ENCODE data around the gene PEX12.

DNA sequence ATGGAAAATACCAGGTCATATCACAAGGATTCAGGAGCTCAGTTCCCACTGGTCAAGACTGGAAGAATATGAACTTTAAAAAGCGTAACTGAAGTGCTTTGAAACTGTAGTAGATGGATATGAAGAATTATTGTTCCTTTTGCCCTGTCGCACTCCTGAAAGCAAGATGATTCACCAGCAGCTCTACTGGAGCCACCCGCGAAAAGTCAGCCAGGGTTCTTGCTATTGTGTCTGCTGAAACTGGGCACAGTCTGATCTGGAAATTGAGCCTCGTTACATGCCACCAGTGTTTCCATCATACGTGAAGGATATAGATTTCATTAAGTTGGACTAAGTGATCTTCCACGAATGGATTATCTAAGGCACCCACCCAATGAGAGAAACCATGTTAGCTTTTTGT lies 25.3 kb upstream of the PEX12 start:
- TF ChIP-seq, protein P1, sequence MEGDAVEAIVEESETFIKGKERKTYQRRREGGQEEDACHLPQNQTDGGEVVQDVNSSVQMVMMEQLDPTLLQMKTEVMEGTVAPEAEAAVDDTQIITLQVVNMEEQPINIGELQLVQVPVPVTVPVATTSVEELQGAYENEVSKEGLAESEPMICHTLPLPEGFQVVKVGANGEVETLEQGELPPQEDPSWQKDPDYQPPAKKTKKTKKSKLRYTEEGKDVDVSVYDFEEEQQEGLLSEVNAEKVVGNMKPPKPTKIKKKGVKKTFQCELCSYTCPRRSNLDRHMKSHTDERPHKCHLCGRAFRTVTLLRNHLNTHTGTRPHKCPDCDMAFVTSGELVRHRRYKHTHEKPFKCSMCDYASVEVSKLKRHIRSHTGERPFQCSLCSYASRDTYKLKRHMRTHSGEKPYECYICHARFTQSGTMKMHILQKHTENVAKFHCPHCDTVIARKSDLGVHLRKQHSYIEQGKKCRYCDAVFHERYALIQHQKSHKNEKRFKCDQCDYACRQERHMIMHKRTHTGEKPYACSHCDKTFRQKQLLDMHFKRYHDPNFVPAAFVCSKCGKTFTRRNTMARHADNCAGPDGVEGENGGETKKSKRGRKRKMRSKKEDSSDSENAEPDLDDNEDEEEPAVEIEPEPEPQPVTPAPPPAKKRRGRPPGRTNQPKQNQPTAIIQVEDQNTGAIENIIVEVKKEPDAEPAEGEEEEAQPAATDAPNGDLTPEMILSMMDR (IDR thresholded peaks at IDR 0.05), result no peak
- no peak for TF ChIP-seq POLR2A (IDR thresholded peaks at IDR 0.05)
- no peak for TF ChIP-seq POLR2AphosphoS5 (IDR thresholded peaks at IDR 0.05)
